ENCODE data around the gene JAK3.
A peak's percentile ranks its signal among the peaks of the same experiment; 100 is the strongest.
"Not testable (repeated sequence)": the region's sequence is repeated elsewhere in the genome, so short reads cannot be mapped to it uniquely, and the experiment has no call there.

JAK3 gene

GRCh38 chr19:17796838-17797423 is 50.9 kb downstream of the JAK3 start:
- no peaks in the 10 kb centered on the region for H3K4me1 ChIP-seq (ENCODE audit: control insufficient read depth, insufficient read depth, low read length)
- no peak overlapping the region for H3K27ac ChIP-seq (ENCODE audit: low read depth, low read length)
- H3K36me3 ChIP-seq (ENCODE audit: control insufficient read depth, insufficient read depth, low read length) = no peaks in the 10 kb centered on the region
- H3K9me3 ChIP-seq (ENCODE audit: control insufficient read depth, insufficient read depth, low read length) = no peaks in the 10 kb centered on the region
- no peak overlapping the region for H3K4me3 ChIP-seq (ENCODE audit: low read depth, low read length)
- peaks cover 15% of the 10 kb centered on the region for H3K27me3 ChIP-seq (ENCODE audit: control insufficient read depth, insufficient read depth, low read length)
- H3K9ac ChIP-seq (ENCODE audit: low read depth, low read length) = no peak overlapping the region

DNA sequence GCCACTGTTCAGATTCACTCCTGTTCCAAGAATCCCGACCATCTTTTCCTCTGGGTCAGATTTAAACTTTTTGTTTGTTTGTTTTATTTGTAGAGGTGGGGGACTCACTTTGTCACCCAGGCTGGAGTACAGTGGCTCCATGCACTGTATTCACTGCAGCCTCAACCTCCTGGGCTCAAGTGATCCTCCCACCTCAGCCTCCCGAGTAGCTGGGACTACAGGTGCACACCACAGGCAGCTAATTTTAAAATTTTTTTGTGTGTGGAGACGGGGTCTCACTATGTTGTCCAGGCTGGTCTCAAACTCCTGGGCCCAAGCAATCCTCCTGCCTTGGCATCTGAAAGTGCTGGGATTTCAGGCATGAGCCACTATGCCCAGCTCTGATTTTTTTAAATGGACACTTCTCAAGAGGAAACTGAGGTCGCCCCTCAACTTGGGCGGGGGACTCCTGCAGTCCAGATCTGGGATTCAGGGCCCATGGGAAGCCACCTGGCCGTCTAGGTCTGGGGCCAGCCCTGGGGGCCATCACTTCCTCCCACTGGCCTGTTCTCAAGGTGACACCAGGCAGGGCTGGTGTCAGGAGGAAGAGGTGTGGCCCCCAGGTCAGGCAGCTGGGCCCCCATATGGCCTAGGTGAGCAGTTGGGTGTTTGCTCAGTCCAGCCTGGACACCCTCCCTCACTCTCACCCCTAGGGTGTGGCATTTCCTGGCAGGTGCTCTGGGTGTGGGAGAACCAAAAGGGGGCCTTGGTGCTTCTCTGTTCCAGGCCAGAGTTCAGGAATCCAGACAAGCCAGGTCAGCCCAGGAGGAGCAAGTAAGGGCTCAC is 51.6 kb downstream of the JAK3 start:
- no peak overlapping the region for H3K27ac ChIP-seq (ENCODE audit: low read depth, low read length)
- no peaks in the 10 kb centered on the region for H3K4me1 ChIP-seq (ENCODE audit: control insufficient read depth, insufficient read depth, low read length)
- no peaks in the 10 kb centered on the region for H3K9me3 ChIP-seq (ENCODE audit: control insufficient read depth, insufficient read depth, low read length)
- H3K27me3 ChIP-seq (ENCODE audit: control insufficient read depth, insufficient read depth, low read length) = peaks cover 15% of the 10 kb centered on the region
- H3K36me3 ChIP-seq (ENCODE audit: control insufficient read depth, insufficient read depth, low read length) = no peaks in the 10 kb centered on the region
- no peak overlapping the region for H3K9ac ChIP-seq (ENCODE audit: low read depth, low read length)
- H3K4me3 ChIP-seq (ENCODE audit: low read depth, low read length) = 0 out of 2 replicates have a peak overlapping the region, but pooled peaks have one; percentile 64

DNA sequence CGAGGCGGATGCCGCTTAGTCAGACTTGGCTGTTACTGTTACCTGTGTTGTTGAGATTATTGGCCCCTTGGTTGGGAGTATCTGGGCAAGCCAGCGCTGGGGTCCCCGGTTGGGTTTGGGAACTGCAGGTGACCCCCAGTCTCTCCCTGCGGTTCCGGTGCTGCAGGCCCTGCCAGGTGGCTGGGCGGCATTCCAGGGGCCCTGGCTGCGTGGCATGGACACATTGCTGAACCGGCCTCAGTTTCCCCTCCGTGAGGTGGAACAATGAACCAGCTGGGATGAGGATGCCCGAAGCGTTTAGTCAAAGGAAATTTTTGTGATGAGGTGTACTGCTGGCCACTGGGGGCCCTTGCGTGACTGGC is 52.3 kb downstream of the JAK3 start:
- H3K27ac ChIP-seq (ENCODE audit: low read depth, low read length) = no peak overlapping the region
- no peak overlapping the region for H3K9ac ChIP-seq (ENCODE audit: low read depth, low read length)
- peak overlapping the region; percentile 64 for H3K4me3 ChIP-seq (ENCODE audit: low read depth, low read length)
- H3K27me3 ChIP-seq (ENCODE audit: control insufficient read depth, insufficient read depth, low read length) = peaks cover 15% of the 10 kb centered on the region
- H3K4me1 ChIP-seq (ENCODE audit: control insufficient read depth, insufficient read depth, low read length) = no peaks in the 10 kb centered on the region
- no peaks in the 10 kb centered on the region for H3K9me3 ChIP-seq (ENCODE audit: control insufficient read depth, insufficient read depth, low read length)
- H3K36me3 ChIP-seq (ENCODE audit: control insufficient read depth, insufficient read depth, low read length) = no peaks in the 10 kb centered on the region

DNA sequence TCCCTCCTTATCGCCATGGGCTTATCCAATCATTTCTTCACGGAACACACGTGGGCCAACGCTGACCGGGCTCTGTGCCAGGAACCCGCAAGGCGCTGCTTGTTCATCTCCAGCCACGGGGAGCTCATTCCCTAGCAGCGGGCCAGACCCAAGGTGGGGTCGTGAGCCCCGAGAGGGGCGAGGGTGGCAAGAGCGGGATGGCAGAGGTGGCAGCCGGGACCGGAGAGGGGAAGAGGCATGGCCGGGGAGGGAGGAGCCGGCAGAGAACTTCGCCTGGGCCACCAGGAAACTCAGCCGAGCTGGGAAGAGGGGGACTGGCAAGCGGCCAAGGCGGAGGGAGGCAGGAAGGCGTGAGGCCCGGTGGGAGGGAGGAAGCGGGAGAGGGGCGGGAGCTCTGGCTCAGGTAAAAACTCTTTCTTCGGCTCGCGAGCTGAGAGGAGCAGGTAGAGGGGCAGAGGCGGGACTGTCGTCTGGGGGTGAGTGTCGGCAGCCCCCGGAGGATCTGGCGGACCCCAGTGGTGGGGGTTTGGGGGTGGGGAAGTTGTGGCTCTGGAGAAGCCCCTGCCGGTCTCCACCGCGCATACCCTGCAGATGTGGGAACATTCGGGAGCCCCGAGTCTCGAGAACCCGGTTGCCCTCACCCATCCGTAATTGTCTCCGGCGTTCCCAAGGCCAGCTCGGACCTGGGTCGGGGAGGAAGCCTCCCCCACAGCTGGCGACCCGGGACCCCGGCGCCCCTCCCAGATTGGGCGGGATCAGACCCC is 52.9 kb downstream of the JAK3 start, which contains the start of gene B3GNT3:
TSS of gene B3GNT3 (plus strand) at position 408 of the 764 bp plus-strand sequence. CDS start 12,670 bp downstream, outside the sequence.
- H3K36me3 ChIP-seq (ENCODE audit: control insufficient read depth, insufficient read depth, low read length) = no peaks in the 10 kb centered on the region
- H3K9ac ChIP-seq (ENCODE audit: low read depth, low read length) = no peak within 1 kb of the TSS
- H3K9me3 ChIP-seq (ENCODE audit: control insufficient read depth, insufficient read depth, low read length) = no peaks in the 10 kb centered on the region
- peak within 1 kb of the TSS; percentile 64 for H3K4me3 ChIP-seq (ENCODE audit: low read depth, low read length)
- no peaks in the 10 kb centered on the region for H3K4me1 ChIP-seq (ENCODE audit: control insufficient read depth, insufficient read depth, low read length)
- H3K27me3 ChIP-seq (ENCODE audit: control insufficient read depth, insufficient read depth, low read length) = peaks cover 15% of the 10 kb centered on the region
- H3K27ac ChIP-seq (ENCODE audit: low read depth, low read length) = no peak within 1 kb of the TSS

DNA sequence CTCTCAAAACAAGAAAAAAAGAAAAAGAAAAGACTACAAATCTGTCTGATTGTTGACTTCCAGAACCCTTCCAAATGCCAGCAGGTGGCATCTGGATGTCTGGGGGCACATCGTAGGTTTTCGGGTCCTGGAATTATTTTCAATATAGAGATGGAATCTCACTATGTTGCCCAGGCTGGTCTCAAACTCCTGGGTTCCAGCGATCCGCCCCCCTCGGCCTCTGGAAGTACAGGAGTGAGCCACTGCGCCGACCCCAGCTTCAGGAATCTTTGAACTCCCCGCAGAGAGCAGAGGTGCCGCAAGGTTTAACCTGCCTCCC is 53.4 kb downstream of the JAK3 start:
- no peaks in the 10 kb centered on the region for H3K9me3 ChIP-seq (ENCODE audit: control insufficient read depth, insufficient read depth, low read length)
- H3K27me3 ChIP-seq (ENCODE audit: control insufficient read depth, insufficient read depth, low read length) = peaks cover 15% of the 10 kb centered on the region
- no peak overlapping the region for H3K9ac ChIP-seq (ENCODE audit: low read depth, low read length)
- peak overlapping the region; percentile 64 for H3K4me3 ChIP-seq (ENCODE audit: low read depth, low read length)
- H3K27ac ChIP-seq (ENCODE audit: low read depth, low read length) = no peak overlapping the region
- no peaks in the 10 kb centered on the region for H3K36me3 ChIP-seq (ENCODE audit: control insufficient read depth, insufficient read depth, low read length)
- H3K4me1 ChIP-seq (ENCODE audit: control insufficient read depth, insufficient read depth, low read length) = no peaks in the 10 kb centered on the region

DNA sequence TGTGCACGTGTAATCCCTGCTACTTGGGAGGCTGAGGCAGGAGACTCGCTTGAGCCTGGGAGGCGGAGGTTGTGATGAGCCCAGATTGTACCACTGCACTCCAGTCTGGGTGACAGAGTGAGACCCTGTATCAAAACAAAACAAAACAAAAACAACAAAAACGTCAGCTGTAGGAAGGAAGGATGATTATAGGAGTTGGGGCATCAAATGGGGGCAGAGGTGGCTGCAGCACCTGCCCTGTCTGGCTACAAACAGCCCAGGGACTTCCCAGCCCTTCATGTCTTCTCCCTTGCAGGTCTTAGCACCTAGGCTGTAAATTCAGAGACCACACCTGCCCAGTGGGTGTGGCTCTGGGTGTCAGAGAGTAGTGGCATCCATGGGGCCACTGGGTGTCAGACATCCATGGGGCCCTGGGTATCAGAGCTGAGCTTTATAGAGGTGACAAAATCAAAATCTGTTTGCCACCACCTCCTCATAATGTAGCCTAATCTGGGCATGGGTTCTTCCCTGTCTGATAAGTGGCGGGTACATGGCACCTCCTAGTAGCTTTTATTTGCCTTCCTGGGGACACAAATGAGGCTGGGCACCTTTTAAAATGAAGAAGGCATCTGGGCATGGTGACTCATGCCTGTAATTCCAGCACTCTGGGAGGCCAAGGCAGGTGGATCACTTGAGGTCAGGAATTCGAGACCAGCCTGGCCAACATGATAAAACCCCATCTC is 57.6 kb downstream of the JAK3 start:
- H3K27ac ChIP-seq (ENCODE audit: low read depth, low read length) = no peak overlapping the region
- H3K9ac ChIP-seq (ENCODE audit: low read depth, low read length) = no peak overlapping the region
- no peak overlapping the region for H3K4me3 ChIP-seq (ENCODE audit: low read depth, low read length)
- no peaks in the 10 kb centered on the region for H3K9me3 ChIP-seq (ENCODE audit: control insufficient read depth, insufficient read depth, low read length)
- H3K36me3 ChIP-seq (ENCODE audit: control insufficient read depth, insufficient read depth, low read length) = peaks cover 3% of the 10 kb centered on the region; the same call in 1 of the 2 replicates
- no peaks in the 10 kb centered on the region for H3K4me1 ChIP-seq (ENCODE audit: control insufficient read depth, insufficient read depth, low read length)
- H3K27me3 ChIP-seq (ENCODE audit: control insufficient read depth, insufficient read depth, low read length) = peaks cover 9% of the 10 kb centered on the region

GRCh38 chr19:17788632-17789031 is 59.1 kb downstream of the JAK3 start:
- Histone ChIP-seq H3K4me1 (ENCODE audit: control insufficient read depth, insufficient read depth, low read length) (no peaks in the 10 kb centered on the region), H3K27ac (ENCODE audit: low read depth, low read length) (no peak overlapping the region), H3K9me3 (ENCODE audit: control insufficient read depth, insufficient read depth, low read length) (no peaks in the 10 kb centered on the region), H3K9ac (ENCODE audit: low read depth, low read length) (no peak overlapping the region), H3K36me3 (ENCODE audit: control insufficient read depth, insufficient read depth, low read length) (peaks cover 7% of the 10 kb centered on the region; the same call in 1 of the 2 replicates), H3K4me3 (ENCODE audit: low read depth, low read length) (no peak overlapping the region), H3K27me3 (ENCODE audit: control insufficient read depth, insufficient read depth, low read length) (no peaks in the 10 kb centered on the region)

- H3K4me1 ChIP-seq (ENCODE audit: control insufficient read depth, insufficient read depth, low read length) = no peaks in the 10 kb centered on the region
- H3K27ac ChIP-seq (ENCODE audit: low read depth, low read length) = no peak overlapping the region
- peaks cover 12% of the 10 kb centered on the region for H3K36me3 ChIP-seq (ENCODE audit: control insufficient read depth, insufficient read depth, low read length)
- H3K9ac ChIP-seq (ENCODE audit: low read depth, low read length) = no peak overlapping the region
- H3K27me3 ChIP-seq (ENCODE audit: control insufficient read depth, insufficient read depth, low read length) = no peaks in the 10 kb centered on the region
- H3K9me3 ChIP-seq (ENCODE audit: control insufficient read depth, insufficient read depth, low read length) = no peaks in the 10 kb centered on the region
- H3K4me3 ChIP-seq (ENCODE audit: low read depth, low read length) = no peak overlapping the region
These were observed 60.4 kb downstream of the JAK3 start for GRCh38 chr19:17787274-17787913.

DNA sequence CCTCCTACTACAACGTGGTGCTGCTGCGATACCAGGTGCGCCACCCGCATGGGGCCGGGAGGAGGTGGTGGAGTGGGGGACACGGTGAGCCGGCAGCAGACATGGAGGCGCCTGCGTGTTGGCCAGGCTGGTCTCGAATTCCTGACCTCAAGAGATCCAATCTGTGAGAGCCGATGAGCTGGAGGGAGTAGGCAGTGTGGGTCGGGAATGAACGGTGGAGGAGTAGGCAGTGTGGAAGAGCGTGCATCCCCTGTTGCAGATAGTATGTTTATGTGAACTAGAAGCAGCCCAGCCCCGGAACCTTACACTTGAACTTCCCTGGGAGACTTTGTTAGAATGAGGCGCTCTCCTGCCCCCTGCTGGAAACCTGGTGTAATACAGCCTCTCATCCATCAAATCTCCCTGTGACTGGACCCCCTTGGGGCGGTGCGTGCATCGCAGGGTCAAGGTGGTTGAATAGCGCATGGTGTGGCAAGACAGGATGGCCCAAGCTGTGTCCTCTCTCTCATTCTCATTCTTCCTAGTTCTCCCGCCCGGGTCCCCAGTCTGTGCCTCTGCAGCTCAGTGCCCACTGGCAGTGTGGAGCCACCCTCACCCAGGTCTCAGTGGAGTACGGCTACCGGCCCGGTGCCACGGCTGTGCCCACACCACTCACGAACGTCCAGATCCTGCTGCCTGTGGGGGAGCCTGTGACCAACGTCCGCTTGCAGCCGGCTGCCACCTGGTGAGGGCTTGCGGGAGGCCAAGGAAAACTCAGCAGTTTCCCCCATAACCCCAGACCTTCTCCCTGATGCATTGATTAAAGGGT is 63.4 kb downstream of the JAK3 start:
- H3K9me3 ChIP-seq (ENCODE audit: control insufficient read depth, insufficient read depth, low read length) = no peaks in the 10 kb centered on the region
- H3K27ac ChIP-seq (ENCODE audit: low read depth, low read length) = no peak overlapping the region
- no peaks in the 10 kb centered on the region for H3K4me1 ChIP-seq (ENCODE audit: control insufficient read depth, insufficient read depth, low read length)
- H3K9ac ChIP-seq (ENCODE audit: low read depth, low read length) = no peak overlapping the region
- no peaks in the 10 kb centered on the region for H3K27me3 ChIP-seq (ENCODE audit: control insufficient read depth, insufficient read depth, low read length)
- peaks cover 15% of the 10 kb centered on the region for H3K36me3 ChIP-seq (ENCODE audit: control insufficient read depth, insufficient read depth, low read length)
- H3K4me3 ChIP-seq (ENCODE audit: low read depth, low read length) = no peak overlapping the region

DNA sequence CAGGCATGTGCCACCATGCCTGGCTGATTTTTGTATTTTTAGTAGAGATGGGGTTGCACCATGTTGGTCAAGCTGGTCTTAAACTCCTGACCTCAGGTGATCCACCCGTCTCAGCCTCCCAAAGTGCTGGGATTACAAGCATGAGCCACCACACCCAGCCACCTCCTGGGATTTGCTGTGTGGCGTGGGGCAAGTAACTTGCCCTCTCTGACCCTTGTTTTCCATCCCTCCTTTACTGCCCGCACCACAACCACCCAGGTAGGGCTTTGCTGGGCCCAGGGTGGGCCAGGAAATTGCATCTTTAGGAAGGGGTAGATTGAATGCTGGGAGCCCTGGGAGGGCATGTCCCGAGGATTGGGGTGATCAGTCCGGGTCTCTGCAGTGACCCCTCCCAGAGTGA is 64.1 kb downstream of the JAK3 start:
- not testable (repeated sequence) for H3K9me3 ChIP-seq (ENCODE audit: control insufficient read depth, insufficient read depth, low read length); H3K27me3 ChIP-seq (ENCODE audit: control insufficient read depth, insufficient read depth, low read length); H3K27ac ChIP-seq (ENCODE audit: low read depth, low read length); H3K4me3 ChIP-seq (ENCODE audit: low read depth, low read length); H3K4me1 ChIP-seq (ENCODE audit: control insufficient read depth, insufficient read depth, low read length); H3K9ac ChIP-seq (ENCODE audit: low read depth, low read length)
- H3K36me3 ChIP-seq (ENCODE audit: control insufficient read depth, insufficient read depth, low read length) = peaks cover 15% of the 10 kb centered on the region

Measured in HUES48 (cell line).